ENCODE data around the gene TMA7B.

DNA sequence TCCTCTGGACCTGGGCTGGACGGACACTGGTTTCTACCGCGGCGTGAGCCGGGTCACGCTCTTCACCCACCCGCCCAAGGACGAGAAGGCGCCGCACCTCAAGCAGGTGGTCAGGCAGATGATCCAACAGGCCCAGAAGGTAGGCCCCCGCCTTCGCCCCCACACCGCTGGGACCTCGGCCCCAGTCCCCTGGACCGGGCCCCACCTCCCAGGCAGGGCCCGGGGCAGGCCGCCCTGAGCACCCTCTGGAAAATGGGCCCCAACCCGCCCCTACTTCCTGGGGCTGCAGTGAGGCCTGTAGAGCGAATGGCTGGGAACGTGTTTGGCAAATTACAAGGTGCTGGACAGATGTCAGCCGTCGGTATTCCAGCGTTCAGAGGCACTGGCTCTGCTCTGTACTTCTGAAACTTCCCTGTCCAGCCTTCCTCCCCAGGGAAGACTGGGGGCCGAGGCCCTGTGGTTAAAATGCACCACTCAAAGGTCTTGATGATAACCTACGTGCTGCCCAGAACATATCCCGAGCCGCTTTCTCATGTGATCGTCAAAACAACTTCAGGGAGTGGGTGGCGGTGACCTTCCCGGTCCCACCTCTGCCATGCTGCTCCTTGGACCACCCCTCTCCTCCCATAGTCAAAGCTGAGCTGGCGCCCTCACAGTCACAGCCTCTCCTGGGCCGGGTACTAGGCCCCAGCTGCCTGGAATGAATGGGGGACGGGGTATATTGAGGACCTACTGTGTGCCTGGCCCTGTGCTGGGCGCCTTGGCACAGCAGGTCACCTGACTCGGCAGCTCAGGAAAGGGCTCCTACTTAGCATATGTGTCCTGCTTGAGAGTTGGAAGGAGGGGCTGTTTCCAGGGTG, 35.4 kb downstream of the TMA7B start:
- TF ChIP-seq, protein P1, sequence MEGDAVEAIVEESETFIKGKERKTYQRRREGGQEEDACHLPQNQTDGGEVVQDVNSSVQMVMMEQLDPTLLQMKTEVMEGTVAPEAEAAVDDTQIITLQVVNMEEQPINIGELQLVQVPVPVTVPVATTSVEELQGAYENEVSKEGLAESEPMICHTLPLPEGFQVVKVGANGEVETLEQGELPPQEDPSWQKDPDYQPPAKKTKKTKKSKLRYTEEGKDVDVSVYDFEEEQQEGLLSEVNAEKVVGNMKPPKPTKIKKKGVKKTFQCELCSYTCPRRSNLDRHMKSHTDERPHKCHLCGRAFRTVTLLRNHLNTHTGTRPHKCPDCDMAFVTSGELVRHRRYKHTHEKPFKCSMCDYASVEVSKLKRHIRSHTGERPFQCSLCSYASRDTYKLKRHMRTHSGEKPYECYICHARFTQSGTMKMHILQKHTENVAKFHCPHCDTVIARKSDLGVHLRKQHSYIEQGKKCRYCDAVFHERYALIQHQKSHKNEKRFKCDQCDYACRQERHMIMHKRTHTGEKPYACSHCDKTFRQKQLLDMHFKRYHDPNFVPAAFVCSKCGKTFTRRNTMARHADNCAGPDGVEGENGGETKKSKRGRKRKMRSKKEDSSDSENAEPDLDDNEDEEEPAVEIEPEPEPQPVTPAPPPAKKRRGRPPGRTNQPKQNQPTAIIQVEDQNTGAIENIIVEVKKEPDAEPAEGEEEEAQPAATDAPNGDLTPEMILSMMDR (IDR thresholded peaks at IDR 0.05) = no peak
- TF ChIP-seq POLR2A (IDR thresholded peaks at IDR 0.05) = no peak
